HG03439 (cell line): ENCODE data around the gene ADPRM.

Source experiments
- ATAC-seq: cut with Tn5 transposase; IDR thresholded peaks from one replicate; pipeline ENCODE4 v1.9.1; 2021; ENCODE audit warnings: mild to moderate bottlenecking, moderate library complexity; ENCODE audit not compliant: unreplicated experiment

The ADPRM gene

GRCh38 chr17:10738521-10739258 is 41.3 kb downstream of the ADPRM start:
- no peak for ATAC-seq

- no peak for ATAC-seq
Observed at GRCh38 chr17:10739386-10739785, 42.0 kb downstream of the ADPRM start.

GRCh38 chr17:10741416-10742135 is 44.2 kb downstream of the ADPRM start:
- ATAC-seq, result no peak

GRCh38 chr17:10742431-10742830 is 45.0 kb downstream of the ADPRM start:
- no peak for ATAC-seq

GRCh38 chr17:10743316-10744009 is 46.1 kb downstream of the ADPRM start:
- no peak for ATAC-seq

GRCh38 chr17:10744501-10745000 is 47.2 kb downstream of the ADPRM start:
- no peak for ATAC-seq

GRCh38 chr17:10745231-10745630 is 47.8 kb downstream of the ADPRM start:
- ATAC-seq, result no peak

GRCh38 chr17:10748531-10749181 is 51.3 kb downstream of the ADPRM start:
- ATAC-seq, result no peak

GRCh38 chr17:10750210-10750609 is 52.8 kb downstream of the ADPRM start:
- no peak for ATAC-seq

- ATAC-seq, result no peak
Observed at GRCh38 chr17:10751563-10751962, 54.2 kb downstream of the ADPRM start.

- ATAC-seq, result no peak
Observed at GRCh38 chr17:10752696-10753095, 55.3 kb downstream of the ADPRM start.

GRCh38 chr17:10754109-10754508 is 56.7 kb downstream of the ADPRM start:
- ATAC-seq, result no peak

GRCh38 chr17:10754861-10755591 is 57.6 kb downstream of the ADPRM start:
- no peak for ATAC-seq

GRCh38 chr17:10755592-10756127 is 58.3 kb downstream of the ADPRM start:
- no peak for ATAC-seq

- no peak for ATAC-seq
Observed at GRCh38 chr17:10756185-10756584, 58.8 kb downstream of the ADPRM start.

- ATAC-seq, result no peak
Observed at GRCh38 chr17:10756619-10757018, 59.2 kb downstream of the ADPRM start.

GRCh38 chr17:10757067-10757466 is 59.7 kb downstream of the ADPRM start:
- ATAC-seq, result no peak

- no peak for ATAC-seq
Observed at GRCh38 chr17:10757647-10758046, 60.3 kb downstream of the ADPRM start.

GRCh38 chr17:10758062-10758461 is 60.7 kb downstream of the ADPRM start:
- no peak for ATAC-seq
